GM23248 (cell line): ENCODE measurements around the gene SF3B3.

Experiments
- EZH2 ChIP-seq: fragments of 200-600 bp; sonication (generic); IDR thresholded peaks from 2 replicates; pipeline ENCODE4 v1.6.1; 2018; ENCODE audit warnings: antibody characterized with exemption, mild to moderate bottlenecking; ENCODE audit not compliant: insufficient read depth, poor library complexity, severe bottlenecking
- EZH2phosphoT487 ChIP-seq: fragments of 200-600 bp; sonication (generic); IDR thresholded peaks from 2 replicates; pipeline ENCODE4 v1.6.1; 2018; ENCODE audit warnings: antibody characterized with exemption, moderate library complexity, mild to moderate bottlenecking, low read depth; ENCODE audit not compliant: insufficient read depth

GRCh38 chr16:70573451-70574121, 50.0 kb downstream of the SF3B3 start:
- TF ChIP-seq EZH2phosphoT487: 0 out of 2 replicates have a peak, but pooled peaks have one; percentile 43
- TF ChIP-seq EZH2: no peak
